22Rv1 (cell line): ENCODE measurements around the gene ERG.

ENCODE experiments used
- H3K27ac ChIP-seq: fragments of 450-650 bp; 2 replicates; pipeline ENCODE4 v1.5.1; 2017
- ZFX ChIP-seq: fragments of 450-650 bp; IDR thresholded peaks from 2 replicates; pipeline ENCODE4 v1.6.1; 2017; ENCODE audit warnings: antibody characterized with exemption, borderline replicate concordance
- TF ChIP-seq, protein P1 (sequence below): fragments of 450-650 bp; IDR thresholded peaks from 2 replicates; pipeline ENCODE4 v1.5.1; 2017; ENCODE audit warnings: mild to moderate bottlenecking

Gene ERG, protein sequence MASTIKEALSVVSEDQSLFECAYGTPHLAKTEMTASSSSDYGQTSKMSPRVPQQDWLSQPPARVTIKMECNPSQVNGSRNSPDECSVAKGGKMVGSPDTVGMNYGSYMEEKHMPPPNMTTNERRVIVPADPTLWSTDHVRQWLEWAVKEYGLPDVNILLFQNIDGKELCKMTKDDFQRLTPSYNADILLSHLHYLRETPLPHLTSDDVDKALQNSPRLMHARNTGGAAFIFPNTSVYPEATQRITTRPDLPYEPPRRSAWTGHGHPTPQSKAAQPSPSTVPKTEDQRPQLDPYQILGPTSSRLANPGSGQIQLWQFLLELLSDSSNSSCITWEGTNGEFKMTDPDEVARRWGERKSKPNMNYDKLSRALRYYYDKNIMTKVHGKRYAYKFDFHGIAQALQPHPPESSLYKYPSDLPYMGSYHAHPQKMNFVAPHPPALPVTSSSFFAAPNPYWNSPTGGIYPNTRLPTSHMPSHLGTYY

DNA sequence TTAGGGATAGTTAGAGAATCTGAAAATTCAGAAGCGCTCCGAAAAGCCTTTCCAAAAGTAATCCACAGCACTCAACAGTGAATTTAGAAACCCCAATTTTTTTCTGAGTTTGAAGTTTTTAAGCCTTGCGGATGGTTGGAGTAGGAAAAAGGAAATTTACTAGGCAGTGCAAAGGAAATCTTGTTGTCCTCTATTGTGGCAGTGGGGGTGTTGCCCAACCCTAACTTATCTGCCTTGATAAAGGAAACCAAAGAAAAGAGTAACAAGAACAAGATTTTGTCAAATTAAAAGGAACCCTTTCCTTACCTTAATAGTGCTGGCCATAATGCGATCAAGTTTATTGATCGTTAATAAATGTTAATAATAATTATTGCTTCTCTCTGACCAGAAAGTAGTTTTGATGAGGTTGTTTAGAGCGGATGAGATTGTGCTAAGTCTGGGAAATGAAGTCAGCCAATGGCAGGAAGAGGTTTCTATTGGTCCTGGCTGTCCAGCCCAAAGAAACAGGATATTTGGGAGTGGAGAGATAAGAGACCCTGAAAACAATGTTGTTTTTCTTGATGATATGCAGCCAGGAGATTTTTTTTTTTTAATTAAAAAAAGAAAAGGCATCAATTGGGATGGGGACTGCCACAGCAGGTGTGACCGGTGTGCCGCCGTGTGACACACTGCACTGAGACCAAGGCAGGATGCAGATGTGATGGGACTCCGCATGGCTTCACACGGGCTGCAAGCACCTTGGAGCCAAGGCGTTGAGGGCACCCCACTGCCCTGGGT is at the start of gene ERG:
Gene ERG (minus strand): TSS at position 421 of the 777 bp plus-strand sequence. CDS start 97 bp downstream, at position 324.
- TF ChIP-seq ZFX = no peak
- TF ChIP-seq, protein P1, sequence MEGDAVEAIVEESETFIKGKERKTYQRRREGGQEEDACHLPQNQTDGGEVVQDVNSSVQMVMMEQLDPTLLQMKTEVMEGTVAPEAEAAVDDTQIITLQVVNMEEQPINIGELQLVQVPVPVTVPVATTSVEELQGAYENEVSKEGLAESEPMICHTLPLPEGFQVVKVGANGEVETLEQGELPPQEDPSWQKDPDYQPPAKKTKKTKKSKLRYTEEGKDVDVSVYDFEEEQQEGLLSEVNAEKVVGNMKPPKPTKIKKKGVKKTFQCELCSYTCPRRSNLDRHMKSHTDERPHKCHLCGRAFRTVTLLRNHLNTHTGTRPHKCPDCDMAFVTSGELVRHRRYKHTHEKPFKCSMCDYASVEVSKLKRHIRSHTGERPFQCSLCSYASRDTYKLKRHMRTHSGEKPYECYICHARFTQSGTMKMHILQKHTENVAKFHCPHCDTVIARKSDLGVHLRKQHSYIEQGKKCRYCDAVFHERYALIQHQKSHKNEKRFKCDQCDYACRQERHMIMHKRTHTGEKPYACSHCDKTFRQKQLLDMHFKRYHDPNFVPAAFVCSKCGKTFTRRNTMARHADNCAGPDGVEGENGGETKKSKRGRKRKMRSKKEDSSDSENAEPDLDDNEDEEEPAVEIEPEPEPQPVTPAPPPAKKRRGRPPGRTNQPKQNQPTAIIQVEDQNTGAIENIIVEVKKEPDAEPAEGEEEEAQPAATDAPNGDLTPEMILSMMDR = no peak
- no peak within 1 kb of the TSS for H3K27ac ChIP-seq

DNA sequence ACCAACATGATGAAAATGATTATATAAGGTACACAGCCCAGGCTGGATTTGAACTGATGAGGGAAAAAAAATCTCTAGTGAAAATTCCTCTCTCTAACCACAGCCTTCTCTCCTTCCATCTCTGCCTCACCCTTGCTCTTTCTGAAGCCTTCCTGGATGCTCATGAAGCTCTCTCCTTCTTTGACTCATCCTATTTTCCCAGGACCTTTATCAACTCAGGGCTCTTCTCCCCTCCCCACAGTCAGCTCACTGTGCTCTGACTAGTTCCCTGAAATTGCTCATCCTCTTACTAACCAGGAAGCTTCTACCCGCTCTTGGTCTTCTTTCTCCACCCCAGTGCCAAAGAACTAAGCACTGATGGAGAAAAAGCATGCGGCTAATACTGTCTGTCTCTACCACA is 46.4 kb upstream of the ERG start:
- H3K27ac ChIP-seq = no peak overlapping the region
- TF ChIP-seq, protein P1 = no peak
- no peak for TF ChIP-seq ZFX

DNA sequence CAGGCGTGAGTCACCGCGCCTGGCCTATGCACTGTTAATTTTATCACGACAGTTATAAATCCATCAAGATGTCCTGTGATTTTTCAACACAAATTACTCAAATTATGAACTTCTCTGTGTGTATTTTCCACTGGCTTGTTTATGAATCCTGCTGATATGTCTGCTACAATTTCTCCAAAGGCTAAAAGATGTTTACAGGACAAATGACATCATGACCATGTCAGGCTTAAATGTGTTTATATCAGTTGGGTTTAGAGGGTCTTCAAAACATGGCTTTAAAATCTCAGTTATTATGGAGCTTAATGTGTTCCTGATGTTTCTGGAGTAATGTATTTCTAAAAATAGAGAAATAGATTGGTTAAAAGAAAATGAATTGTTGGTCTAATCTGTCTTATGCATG is 44.0 kb upstream of the ERG start:
- TF ChIP-seq, protein P1 = no peak
- TF ChIP-seq ZFX = no peak
- H3K27ac ChIP-seq = no peak overlapping the region

DNA sequence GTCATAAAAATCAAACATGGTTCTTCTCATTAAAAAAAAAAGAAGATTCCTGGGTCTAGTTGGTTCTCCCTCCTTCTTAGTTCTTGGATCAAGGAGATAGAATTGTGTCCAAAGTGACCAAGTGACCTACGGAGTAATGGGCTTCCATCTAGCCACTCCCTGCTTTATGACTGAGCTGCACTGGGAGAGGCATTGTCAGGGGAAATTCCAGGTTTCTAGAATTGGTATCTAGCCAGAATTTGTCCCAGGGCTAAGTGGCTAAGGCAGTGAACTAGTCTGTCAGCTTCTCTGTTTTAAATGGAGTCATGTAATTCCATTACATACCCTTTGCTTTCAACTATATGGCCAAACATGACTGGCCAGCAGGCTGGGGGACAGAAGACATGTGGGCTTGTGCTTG is 40.1 kb upstream of the ERG start:
- TF ChIP-seq, protein P1 = no peak
- TF ChIP-seq ZFX = no peak
- no peak overlapping the region for H3K27ac ChIP-seq

DNA sequence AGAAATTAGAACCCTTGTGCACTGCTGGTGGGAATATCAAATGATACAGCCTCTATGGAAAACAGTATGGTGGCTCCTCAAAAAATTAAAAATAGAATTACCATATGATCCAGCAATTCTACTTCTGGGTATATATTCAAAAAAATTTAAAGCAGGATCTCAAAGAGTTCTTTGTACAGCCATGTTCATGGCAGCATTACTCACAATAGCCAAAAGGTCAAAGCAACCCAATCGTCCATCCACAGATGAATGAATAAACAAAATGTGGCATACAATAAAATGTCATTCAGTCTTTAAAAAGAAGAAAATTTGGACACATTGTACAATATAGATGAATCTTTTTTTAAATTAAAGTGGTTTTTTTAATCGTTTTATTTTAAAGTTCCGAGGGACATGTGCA is 36.3 kb upstream of the ERG start:
- H3K27ac ChIP-seq = no peak overlapping the region
- TF ChIP-seq ZFX = no peak
- TF ChIP-seq, protein P1 = no peak

DNA sequence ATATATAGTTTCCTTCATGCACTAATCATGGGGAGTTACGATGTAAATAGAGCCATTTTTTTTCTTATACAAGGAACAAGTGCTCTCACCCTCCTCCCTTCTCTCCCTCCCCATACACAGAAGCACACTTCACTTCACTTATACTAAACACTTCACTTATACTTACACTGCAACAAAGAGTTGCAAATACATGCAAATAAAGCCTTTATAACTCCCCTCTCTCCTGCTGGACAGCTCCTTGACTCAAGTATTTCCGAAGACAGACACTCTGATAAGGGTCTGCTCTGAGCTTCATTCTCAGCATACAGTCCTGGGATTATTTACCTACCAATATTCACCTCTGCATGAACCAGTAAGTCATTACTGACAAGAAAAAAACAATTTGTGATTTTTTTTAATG is 35.6 kb upstream of the ERG start:
- TF ChIP-seq ZFX = no peak
- TF ChIP-seq, protein P1 = no peak
- H3K27ac ChIP-seq = no peak overlapping the region

DNA sequence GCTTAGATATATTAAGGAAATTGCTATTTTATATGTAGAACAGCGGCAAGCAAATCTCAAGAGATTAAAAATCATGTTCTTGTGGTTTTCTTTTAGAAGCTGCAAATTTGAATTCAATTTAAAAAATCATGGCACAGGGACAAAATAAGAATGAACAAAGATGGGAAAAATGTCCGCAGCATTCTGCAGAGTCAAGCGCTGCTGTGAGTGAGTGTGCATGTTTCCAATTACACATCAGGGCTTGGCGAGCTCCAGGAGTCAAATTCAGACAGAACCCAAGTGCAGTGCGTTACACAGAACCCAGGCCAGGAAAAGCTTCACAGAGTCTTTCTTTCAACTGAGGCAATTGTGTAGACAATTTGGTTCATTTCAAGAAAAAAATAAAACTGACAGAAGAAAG is 33.3 kb upstream of the ERG start:
- no peak overlapping the region for H3K27ac ChIP-seq
- no peak for TF ChIP-seq ZFX
- TF ChIP-seq, protein P1 = no peak
